ENCODE measurements around the gene MAP6. TPM values are rescaled to one million over a fixed set of nuclear protein-coding genes. Genes with fewer than 3 reads are reported as not detected.

MAP6 gene
- total RNA-seq, 1 donor from 2014 or later, result 10.8 TPM

- peak; percentile 25 for TF ChIP-seq CTCF (IDR thresholded peaks at IDR 0.05)
- no peaks in the 10 kb centered on the region for H3K36me3 ChIP-seq
- intact Hi-C loops (cut with DNase I), result no loop called here
- H3K4me1 ChIP-seq, result peaks cover 3% of the 10 kb centered on the region
- no peaks in the 10 kb centered on the region for H3K27me3 ChIP-seq (ENCODE audit: low read depth)
- DNase-seq (no peak), ATAC-seq (no peak)
- H3K27ac ChIP-seq, result no peak overlapping the region
- H3K4me3 ChIP-seq, result no peak overlapping the region
- no peaks in the 10 kb centered on the region for H3K9me3 ChIP-seq
These were observed 71.2 kb downstream of the MAP6 start for GRCh38 chr11:75597636-75598035.

- H3K9me3 ChIP-seq, result no peaks in the 10 kb centered on the region
- DNase-seq (no peak), ATAC-seq (no peak)
- peaks cover 7% of the 10 kb centered on the region for H3K4me1 ChIP-seq
- no peaks in the 10 kb centered on the region for H3K36me3 ChIP-seq
- no peak for TF ChIP-seq CTCF (IDR thresholded peaks at IDR 0.05)
- H3K4me3 ChIP-seq, result no peak overlapping the region
- intact Hi-C loops (cut with DNase I), result no loop called here
- H3K27me3 ChIP-seq (ENCODE audit: low read depth), result no peaks in the 10 kb centered on the region
- no peak overlapping the region for H3K27ac ChIP-seq
These were observed 71.9 kb downstream of the MAP6 start for GRCh38 chr11:75596914-75597313.

GRCh38 chr11:75595429-75595828, 73.4 kb downstream of the MAP6 start:
- no peak for ATAC-seq
- H3K27me3 ChIP-seq (ENCODE audit: low read depth), result no peaks in the 10 kb centered on the region
- H3K4me3 ChIP-seq, result no peak overlapping the region
- no peak for DNase-seq
- H3K36me3 ChIP-seq, result no peaks in the 10 kb centered on the region
- no peaks in the 10 kb centered on the region for H3K9me3 ChIP-seq
- no peak for TF ChIP-seq CTCF (IDR thresholded peaks at IDR 0.05)
- intact Hi-C loops (cut with DNase I), result no loop called here
- H3K4me1 ChIP-seq, result peaks cover 7% of the 10 kb centered on the region
- H3K27ac ChIP-seq, result no peak overlapping the region

GRCh38 chr11:75594211-75594610, 74.6 kb downstream of the MAP6 start:
- intact Hi-C loops (cut with DNase I), result no loop called here
- no peaks in the 10 kb centered on the region for H3K36me3 ChIP-seq
- DNase-seq (no peak), ATAC-seq (no peak)
- H3K4me3 ChIP-seq, result no peak overlapping the region
- no peak overlapping the region for H3K27ac ChIP-seq
- TF ChIP-seq CTCF (IDR thresholded peaks at IDR 0.05), result no peak
- peaks cover 7% of the 10 kb centered on the region for H3K4me1 ChIP-seq
- no peaks in the 10 kb centered on the region for H3K9me3 ChIP-seq
- H3K27me3 ChIP-seq (ENCODE audit: low read depth), result no peaks in the 10 kb centered on the region

GRCh38 chr11:75593286-75593915, 75.4 kb downstream of the MAP6 start:
- Histone ChIP-seq H3K4me1 (peaks cover 7% of the 10 kb centered on the region), H3K36me3 (no peaks in the 10 kb centered on the region), H3K9me3 (no peaks in the 10 kb centered on the region), H3K27ac (no peak overlapping the region), H3K4me3 (no peak overlapping the region), H3K27me3 (ENCODE audit: low read depth) (no peaks in the 10 kb centered on the region)
- DNase-seq (no peak), ATAC-seq (no peak)
- intact Hi-C loops (cut with DNase I), result no loop called here
- no peak for TF ChIP-seq CTCF (IDR thresholded peaks at IDR 0.05)

All from lower lobe of right lung (tissue), 2 donors.